Measurements from ENCODE around the gene BCL2L11.

Gene BCL2L11

DNA sequence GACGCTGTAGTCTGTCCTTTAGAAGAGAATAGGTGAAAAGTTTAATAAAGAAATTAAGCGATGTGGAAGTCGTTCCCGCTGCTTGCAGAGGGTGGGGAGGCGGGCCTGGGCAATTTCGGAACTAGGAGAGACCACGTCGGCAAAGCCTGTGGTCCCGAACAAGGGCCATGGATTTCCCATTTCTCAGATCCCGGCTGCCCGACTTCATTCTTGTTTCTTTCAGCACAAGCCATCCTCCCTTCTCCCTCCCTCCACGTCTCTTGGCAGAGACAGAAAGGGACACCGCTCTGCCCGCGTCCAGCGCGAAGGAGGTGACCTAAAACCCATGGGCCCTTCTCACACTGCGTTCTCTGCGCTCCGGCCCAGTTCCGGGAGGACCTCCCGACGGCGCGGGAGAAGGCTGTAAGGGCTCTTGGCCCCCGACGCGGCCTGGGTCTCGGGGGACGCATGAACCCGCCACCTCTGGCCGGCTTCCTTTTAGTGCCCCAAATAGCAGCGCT is 2.2 kb upstream of the BCL2L11 start:
- no peak for DNase-seq

DNA sequence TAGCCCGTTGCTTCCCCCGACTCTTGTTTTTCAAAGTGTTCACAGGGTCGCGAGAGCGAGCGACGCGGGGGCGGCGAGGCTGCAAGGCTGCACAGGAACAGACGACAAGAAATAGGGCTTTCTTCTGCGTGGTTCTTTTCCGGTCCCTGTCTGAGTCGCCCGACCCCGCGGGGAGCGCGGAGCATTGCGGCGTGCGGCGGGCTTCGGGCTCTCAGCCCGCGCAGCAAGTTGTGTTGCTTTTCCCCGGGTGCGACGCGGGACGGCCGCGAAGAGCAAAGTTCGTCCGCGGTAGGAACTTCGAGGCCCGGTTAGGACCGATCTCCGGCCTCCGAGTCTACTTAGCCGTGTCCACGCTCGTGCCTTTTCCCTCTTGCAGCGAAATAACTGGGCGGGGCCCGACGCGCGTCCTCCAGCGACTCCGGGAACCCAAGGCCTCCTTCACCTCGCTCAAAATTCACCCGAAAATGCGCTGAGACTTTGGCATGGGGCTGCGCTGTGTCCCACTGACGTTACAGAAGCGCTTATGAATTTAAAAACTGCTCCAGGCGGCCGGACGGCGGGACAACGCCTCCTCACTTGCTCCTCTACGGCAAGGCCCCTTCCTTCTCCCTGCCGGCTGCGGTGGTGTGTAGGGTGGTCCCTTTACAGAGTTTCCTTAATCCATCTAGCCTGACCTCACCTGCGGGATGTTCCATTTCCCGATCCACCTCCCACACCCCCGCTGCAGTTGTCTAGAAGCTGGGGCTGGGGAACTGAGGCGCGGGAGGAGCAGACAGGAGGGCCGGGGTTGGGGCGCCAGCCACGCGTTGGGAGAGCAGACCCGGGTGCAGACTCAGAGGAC is 1.5 kb upstream of the BCL2L11 start:
- peak; percentile 22 for DNase-seq

- no peak for DNase-seq
Measured at GRCh38 chr2:111119822-111120252, 877 bp upstream of the BCL2L11 start.

- DNase-seq: peak; percentile 35
Measured at GRCh38 chr2:111121028-111121827, 514 bp downstream of the BCL2L11 start.

DNA sequence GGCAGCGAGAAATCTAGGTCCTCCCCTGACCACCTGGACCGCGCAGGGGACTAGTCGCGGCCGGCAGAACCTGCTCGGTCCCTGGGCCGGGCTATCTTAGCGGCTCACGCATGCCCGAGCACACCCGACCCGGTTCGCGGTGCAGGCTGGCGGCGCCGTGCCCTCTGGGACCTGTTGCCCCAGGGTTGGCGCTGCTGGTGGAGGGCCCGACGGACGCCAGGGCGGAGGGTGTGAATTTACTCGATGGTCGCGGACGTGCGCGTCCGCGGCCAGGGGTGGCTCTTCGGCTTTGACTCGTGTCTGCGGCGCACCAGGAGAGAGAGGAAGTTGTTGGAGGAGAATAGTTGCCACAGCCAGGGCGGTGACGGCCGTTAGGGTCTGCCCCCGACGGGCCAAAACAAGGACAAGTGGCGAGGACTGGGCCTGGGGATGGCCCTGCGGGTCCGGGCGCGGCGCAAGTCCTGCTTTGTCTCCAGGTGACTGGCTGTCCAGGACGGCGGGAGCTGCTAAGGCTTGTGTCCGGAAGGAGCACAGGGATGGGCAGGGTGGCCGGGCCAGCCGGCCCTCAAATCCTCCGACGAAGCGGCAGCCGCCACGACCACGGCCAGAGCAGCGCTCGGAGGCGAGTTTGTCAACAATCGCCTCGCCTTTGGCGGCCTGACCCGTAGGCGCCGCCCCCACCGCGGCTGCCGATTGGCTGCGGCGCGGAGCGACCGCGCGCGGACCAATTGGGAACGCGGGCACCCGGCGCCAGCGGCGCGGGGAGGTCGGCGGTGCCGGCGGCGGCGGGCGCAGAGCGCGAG is 1.3 kb downstream of the BCL2L11 start:
- DNase-seq: peak; percentile 68

GRCh38 chr2:111122631-111123421 is 2.1 kb downstream of the BCL2L11 start:
- DNase-seq: peak; percentile 18

DNA sequence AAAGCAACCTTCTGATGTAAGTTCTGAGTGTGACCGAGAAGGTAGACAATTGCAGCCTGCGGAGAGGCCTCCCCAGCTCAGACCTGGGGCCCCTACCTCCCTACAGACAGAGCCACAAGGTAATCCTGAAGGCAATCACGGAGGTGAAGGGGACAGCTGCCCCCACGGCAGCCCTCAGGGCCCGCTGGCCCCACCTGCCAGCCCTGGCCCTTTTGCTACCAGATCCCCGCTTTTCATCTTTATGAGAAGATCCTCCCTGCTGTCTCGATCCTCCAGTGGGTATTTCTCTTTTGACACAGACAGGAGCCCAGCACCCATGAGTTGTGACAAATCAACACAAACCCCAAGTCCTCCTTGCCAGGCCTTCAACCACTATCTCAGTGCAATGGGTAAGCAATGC is 3.0 kb downstream of the BCL2L11 start:
- no peak for DNase-seq

GRCh38 chr2:111126581-111126980 is 5.9 kb downstream of the BCL2L11 start:
- DNase-seq: no peak

DNA sequence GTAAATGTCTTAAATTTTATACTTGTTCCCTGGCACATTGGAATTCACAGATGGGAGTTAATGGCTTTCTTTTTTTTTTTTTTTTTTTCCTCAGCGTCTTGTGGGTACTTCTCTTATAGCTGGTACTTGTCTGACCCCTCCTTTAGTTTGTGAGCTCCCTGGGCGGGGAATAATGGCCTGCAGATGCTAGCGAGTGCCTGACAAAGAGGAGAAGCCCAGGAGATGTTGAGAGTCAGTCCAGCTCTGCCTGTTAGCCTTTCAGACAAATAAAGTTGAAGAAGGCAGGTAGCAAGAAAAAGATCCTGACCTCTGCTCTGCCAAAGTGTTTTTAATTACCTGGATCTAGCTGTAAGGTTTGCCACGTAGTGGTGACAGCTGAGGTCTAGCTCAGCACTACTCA is 6.6 kb downstream of the BCL2L11 start:
- DNase-seq: no peak

DNA sequence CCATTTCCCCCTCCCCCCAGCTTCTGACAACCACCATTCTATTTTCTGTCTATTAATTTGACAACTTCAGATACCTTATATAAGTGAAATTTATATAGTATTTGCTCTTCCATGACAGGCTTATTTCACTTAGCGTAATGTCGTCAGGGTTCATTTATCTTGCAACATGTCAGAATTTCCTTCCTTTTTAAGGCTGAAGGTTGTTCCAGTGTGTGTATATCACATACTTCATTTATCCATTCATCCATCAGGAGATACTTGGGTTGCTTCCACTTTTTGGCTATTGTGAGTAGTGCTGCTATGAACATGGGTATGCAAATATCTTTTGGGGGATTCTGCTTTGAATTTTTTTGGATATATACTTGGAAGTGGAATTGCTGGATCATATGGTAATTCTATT is 7.4 kb downstream of the BCL2L11 start:
- DNase-seq: no peak

- DNase-seq: no peak
Measured at GRCh38 chr2:111133603-111134002, 12.9 kb downstream of the BCL2L11 start.

DNA sequence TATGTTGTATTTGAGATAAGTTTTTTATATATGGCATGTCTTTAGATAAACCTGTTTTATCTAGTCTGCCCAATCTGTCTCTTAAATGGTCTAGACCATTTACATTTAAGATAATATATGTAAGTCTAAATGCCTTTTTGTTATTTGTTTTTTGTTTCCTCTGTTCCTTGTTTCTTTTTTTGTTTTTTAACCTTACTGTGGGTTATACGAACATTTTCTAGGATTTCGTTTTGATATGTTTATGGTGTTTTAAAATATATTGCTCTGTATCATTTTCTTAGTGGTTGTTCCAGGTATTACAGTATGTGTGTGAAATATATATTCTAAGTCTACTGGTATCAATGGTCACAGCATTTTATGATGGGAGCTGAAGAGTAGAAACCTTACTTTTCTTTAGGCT is 13.3 kb downstream of the BCL2L11 start:
- no peak for DNase-seq

DNA sequence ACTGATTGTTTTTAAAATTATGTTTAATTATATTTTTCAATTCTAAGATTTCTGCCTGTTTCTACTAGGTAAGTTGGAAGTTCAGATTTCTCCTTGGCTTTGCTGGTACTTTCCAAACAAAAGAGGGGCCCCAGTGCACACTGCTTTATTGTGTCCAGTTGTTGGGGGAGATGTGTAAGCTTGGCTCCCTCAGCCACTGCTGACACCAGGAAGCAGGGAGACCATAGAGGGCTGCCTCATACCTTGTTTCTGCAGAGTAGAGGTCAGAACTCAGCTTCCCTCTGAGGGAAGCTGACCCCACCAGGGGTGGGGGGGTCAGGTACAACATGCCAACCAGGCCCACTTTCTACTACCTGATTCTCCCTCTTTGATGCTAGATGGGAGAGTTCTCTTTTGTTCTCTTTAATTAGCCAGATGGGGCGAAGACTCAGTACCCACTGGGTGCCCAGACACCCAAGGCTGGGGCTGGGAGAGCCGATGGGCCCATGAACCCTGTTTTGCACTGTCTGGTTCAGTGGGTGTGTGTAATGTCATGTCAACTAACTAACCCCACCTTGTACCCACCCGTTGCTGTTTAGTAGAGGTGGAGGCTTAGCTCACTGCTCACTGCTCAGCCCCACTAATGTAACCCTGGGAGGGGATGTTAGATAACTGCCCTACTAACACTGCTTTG is 14.7 kb downstream of the BCL2L11 start:
- no peak for DNase-seq

DNA sequence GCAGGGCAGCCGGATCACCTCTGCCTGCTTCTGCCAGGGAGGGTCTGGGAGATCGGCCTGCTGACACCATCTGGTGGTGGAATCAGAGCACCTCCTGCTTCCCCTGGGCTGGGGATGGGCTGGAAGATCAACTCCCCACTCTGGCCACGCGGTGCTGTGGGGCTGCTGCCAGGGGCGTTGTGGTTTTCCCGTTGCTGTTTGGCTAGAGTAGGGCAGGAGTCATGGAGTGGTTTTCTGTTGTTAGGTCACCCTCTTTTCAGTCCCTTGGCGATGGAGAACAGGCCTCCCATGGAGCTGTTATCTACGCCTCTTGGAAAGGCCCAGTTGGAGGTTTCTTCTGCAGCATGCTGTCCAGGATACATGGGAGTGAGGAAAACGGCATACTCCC is 15.2 kb downstream of the BCL2L11 start:
- no peak for DNase-seq

- no peak for DNase-seq
Measured at GRCh38 chr2:111138839-111139238, 18.1 kb downstream of the BCL2L11 start.

GRCh38 chr2:111139637-111140317 is 19.1 kb downstream of the BCL2L11 start:
- DNase-seq: no peak

GRCh38 chr2:111140815-111141214 is 20.1 kb downstream of the BCL2L11 start:
- no peak for DNase-seq

GRCh38 chr2:111142101-111142500 is 21.4 kb downstream of the BCL2L11 start:
- no peak for DNase-seq

GRCh38 chr2:111143107-111143842 is 22.6 kb downstream of the BCL2L11 start:
- no peak for DNase-seq

DNA sequence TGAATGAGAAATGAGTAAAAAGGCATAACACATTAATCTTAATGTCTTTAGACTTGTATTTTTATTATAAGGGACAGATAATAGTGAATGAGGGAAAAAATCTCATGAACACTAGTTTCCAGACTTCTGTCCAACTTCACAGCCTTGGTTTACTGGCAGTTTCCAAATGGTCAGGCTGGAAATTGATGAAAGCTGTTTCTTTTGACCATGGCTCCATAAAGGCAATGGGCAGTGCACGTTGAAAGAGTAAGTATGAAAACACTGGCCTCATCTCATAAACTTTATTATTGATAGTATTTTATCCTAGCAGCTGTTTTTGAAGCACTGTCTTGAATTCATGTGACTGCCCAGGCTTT is 23.1 kb downstream of the BCL2L11 start:
- no peak for DNase-seq

All from T-helper 9 cell (primary cell).